Stimulated activated CD8-positive, alpha-beta memory T cell treated with anti-CD3 and anti-CD28 coated beads, Interleukin-15, amount 100 ng/mL, for 48 hours (primary cell): Measurements from ENCODE around the gene RPS6KA6.

Source experiments
- DNase-seq, 2 donors: peaks; one replicate each; pipeline ENCODE4 v3.0.0-alpha.2; 2020; ENCODE audit warnings: low read depth in 2 of 2

RPS6KA6 gene

GRCh38 chrX:84187533-84188319 lies at the start of gene RPS6KA6:
RPS6KA6 (minus strand) TSS chrX:84188199; CDS start chrX:84187899, 300 bp downstream.
- DNase-seq = no peak

DNA sequence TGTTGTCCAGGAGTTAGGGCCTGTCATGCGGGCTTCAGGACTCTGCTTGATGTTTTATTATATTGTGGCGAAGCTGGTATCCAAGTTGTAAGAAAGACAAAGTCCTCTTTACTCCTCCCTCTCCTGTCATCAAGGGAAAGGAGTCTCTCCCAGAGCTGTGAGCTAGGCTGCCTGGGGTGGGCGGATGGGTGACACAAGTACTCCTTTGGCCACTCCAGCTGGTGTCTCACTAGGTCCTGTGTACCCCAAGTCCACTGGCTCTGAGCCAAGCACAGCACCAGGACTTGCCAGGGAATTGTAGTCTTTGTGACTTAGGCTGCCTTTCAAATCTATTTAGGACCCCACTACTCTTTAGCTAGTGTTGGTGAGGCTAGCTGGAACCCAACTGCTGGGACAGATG lies 36.7 kb upstream of the RPS6KA6 start:
- no peak for DNase-seq

GRCh38 chrX:84223261-84223660 lies 35.3 kb upstream of the RPS6KA6 start:
- DNase-seq = no peak

- DNase-seq = no peak
Measured at GRCh38 chrX:84221181-84221580, 33.2 kb upstream of the RPS6KA6 start.

DNA sequence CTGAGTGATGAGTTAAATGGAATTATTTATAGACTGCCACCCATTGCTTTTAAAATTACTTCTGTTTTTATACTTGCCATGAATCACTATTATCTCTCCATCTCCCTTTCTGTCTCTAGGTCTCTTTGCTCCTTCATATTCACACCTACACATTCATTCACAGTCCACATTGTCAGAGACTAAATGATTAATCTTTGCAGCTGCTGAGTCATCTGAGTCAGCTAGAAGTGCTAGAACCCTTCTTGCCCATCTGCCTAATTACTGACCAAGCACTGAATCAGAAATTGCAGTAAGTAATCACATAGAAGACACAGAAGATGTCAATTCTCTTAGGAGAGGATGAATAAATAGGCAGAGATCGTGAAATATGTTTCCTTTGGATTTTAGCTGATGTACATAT lies 31.6 kb upstream of the RPS6KA6 start:
- DNase-seq = no peak

DNA sequence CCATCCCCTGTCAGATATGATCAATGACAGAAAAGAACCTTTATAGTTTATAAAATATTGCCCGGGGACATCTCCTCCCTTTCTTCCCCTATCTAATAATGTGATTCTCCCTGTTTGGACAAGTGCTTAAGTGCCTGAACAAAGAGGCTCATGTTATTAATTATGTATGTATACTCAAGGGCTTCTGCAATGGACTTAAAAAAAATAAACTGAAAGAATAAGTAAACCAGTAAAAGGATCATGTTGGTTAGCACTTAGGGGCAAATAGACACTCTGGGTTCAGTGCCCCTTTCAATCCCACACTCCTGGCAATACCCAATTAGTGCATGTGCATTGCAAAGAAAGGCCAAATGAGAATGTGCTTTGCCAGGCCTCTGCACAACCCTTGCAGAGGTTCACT lies 30.7 kb upstream of the RPS6KA6 start:
- DNase-seq = no peak

- no peak for DNase-seq
Measured at GRCh38 chrX:84216881-84217280, 28.9 kb upstream of the RPS6KA6 start.

DNA sequence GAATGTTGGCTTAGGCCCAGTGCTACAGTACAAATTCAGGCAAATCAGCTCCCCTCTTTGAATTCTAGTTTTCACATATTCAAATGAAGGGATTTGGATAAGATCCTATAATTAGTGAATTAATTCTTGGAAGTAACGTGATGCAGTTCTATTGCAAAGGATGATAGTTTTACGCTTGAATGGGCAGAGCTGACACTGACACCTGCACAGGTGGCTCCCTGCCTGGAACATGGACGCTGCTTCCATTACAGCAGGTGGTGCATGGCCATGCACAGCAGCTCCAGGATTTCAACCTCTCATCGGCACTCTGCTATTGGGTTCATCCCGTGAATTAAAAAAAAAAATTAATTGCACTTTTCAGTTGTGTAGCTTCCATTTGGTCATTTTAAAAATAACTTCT lies 28.4 kb upstream of the RPS6KA6 start:
- no peak for DNase-seq

- DNase-seq = no peak
Measured at GRCh38 chrX:84205276-84205675, 17.3 kb upstream of the RPS6KA6 start.

DNA sequence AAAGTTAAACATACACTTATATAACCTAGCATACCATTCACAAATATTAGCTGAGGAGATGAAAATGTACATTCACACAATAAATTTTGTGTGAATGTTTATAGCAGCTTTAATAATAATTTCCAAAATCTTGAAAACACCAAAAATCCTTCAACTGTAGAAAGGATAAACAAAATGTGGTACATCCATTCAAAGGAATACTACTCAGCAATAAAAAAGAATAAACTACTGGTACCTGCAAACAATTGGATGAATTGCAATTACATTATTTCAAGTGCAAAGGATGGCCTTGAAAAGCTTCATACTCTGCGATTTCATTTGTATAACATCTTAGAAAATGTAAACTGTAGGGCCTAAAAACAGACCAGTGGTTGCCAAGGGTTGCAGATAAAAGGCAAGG lies 11.7 kb upstream of the RPS6KA6 start:
- DNase-seq = no peak

- no peak for DNase-seq
Measured at GRCh38 chrX:84197550-84197949, 9.6 kb upstream of the RPS6KA6 start.

DNA sequence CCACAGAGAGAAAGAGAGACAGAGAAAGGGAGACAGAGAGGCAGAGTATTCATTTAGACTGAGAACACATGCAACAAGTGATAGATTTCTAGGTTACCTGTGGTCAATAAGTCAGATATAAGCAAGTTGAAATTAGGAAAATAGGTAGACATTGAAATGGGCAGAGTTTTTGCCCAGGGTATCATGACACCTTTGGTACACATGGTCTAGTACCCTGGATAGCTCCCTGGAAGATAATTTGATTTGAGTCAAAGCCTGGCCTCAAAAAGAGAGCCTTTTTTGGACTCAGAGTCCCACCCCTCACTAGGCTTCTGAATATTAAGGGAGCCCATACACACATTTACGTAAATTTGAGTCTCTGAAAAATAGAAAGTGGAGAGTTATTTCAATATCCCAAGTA lies 4.0 kb upstream of the RPS6KA6 start:
- DNase-seq = no peak

- no peak for DNase-seq
Measured at GRCh38 chrX:84189125-84189524, 1.1 kb upstream of the RPS6KA6 start.

- no peak for DNase-seq
Measured at GRCh38 chrX:84188320-84188834, 378 bp upstream of the RPS6KA6 start.

DNA sequence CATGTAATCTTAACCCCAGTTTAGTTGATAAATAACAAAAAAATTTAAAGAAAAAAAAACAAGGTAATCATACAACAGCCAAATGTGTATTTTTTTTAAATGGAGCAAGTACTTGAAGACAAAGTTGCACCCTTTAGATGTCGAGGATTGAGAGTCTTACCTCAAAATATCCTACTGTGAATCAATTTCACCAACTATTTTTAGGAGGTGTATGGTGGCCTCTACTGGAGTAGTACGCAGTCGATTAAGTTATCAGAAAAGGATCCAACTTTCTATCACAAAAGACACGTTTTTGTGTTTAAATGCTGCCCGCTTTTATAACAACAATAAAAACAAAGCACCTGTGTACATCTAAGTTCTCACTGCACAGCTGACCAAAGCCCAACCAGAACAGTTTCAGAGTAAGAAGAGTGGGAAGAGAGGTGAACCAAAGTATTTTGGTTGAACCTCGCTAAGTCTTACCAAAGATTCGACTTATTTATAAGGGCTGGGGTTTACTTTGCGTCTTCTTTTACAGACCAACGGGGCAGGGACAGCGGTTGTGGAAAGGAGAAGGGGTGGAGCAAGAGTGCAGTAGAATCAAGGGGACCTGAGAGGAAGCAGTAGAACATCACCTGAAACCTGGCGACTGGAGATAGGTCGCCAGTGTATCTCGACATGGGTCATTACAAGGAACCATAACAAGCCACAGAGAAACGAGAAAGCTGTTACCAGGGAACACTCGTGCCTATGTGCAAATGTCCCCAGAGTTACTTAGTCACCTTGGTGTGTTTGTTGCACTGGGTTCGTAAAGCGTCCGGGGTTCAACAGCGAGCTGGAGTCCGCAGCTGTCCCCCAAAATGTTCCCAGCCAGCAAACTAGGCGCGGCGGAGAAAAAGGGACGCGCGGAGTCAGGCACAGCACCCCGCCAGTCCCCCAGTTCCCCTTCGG lies 1.1 kb downstream of the RPS6KA6 start:
- no peak for DNase-seq

GRCh38 chrX:84182516-84182915 lies 5.5 kb downstream of the RPS6KA6 start:
- DNase-seq = no peak

- no peak for DNase-seq
Measured at GRCh38 chrX:84175958-84176357, 12.0 kb downstream of the RPS6KA6 start.

DNA sequence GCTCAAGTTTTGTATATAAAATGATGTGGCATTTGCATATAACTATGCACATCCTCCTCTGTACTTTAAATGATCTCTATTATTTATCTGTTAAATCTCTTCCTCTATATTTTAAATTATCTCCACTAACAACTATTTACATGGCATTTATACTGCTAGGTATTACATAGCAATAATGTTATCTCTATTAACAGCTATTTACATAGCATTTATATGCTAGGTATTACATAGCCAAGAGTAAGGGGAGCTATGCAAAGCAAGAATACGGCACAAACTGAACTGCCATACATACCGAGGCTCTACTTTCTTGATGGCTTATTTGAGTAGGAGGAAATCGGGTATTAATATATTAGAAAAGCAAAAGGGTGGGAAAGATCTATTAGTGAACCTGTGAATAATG lies 12.7 kb downstream of the RPS6KA6 start:
- DNase-seq = no peak

- no peak for DNase-seq
Measured at GRCh38 chrX:84174348-84174747, 13.7 kb downstream of the RPS6KA6 start.

DNA sequence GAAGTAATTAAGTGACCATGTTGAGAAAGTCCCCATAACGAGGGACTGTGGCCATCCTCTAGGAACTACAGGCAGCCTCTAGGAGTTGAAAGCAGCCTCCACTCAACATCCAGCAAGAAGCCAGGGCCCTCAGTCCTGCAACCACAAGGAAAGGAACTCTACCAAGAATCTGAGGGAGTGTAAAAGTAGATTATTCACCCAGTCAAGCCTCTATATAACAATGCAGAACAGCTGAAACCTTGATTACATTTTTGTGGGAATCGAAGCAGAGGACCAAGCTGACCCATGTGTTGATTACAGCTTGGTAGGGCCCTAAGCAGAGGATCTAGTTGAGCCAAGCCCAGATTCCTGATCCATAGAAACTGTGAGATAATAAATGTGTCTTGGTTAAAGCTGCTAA lies 17.1 kb downstream of the RPS6KA6 start:
- DNase-seq = no peak

DNA sequence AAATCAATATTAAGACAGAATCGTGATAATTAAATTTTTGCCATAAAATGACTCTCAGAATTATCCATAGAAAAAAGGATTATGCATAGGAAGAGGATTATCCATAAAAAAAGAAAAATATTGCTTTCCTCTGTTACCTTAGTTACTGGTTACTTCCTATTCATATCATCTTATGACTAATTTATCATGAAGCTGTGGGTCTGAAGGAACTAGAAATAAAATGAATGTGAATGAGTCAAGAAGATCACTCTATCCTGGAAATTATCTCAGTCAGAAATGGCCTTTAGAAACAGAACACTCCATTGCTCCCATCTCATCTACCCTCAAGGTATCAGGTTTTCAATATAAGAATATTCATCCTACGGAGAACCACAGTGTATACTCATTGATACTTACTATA lies 19.4 kb downstream of the RPS6KA6 start:
- DNase-seq = no peak

GRCh38 chrX:84168095-84168494 lies 19.9 kb downstream of the RPS6KA6 start:
- no peak for DNase-seq

DNA sequence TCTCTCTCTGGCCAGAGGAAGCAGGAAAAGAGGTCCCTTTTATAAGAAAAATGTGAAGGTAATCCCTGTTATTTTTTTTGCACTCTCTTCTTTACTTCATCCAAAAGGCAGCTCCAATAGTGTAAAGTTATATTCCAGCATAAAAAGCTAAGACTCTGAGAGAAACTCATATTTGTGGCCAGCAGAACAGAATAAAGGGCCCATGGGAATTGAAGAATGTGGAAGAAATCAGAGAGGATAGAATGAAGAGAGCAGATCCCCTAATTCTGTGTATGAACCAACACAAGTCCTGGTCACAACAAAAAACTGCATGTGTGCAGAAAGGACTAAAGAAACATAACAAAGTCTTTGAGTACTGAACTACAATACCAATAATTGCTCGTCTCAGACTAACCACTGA lies 22.3 kb downstream of the RPS6KA6 start:
- no peak for DNase-seq
